GM19395 (cell line): ENCODE measurements around the gene CAMK2D.
"Not testable (repeated sequence)": the region's sequence is repeated elsewhere in the genome, so short reads cannot be mapped to it uniquely, and the experiment has no call there.

ENCODE experiments used
- ATAC-seq: cut with Tn5 transposase; IDR thresholded peaks from one replicate; pipeline ENCODE4 v1.9.1; 2021; ENCODE audit warnings: mild to moderate bottlenecking, moderate library complexity; ENCODE audit not compliant: unreplicated experiment

The CAMK2D gene

GRCh38 chr4:113687067-113687718 lies 74.3 kb downstream of the CAMK2D start:
- no peak for ATAC-seq

GRCh38 chr4:113685157-113685556 lies 76.4 kb downstream of the CAMK2D start:
- not testable (repeated sequence) for ATAC-seq

- peak; percentile 33 for ATAC-seq
These were observed 76.9 kb downstream of the CAMK2D start for GRCh38 chr4:113684534-113685091.

GRCh38 chr4:113682730-113683537 lies 78.6 kb downstream of the CAMK2D start:
- peak; percentile 97 for ATAC-seq

DNA sequence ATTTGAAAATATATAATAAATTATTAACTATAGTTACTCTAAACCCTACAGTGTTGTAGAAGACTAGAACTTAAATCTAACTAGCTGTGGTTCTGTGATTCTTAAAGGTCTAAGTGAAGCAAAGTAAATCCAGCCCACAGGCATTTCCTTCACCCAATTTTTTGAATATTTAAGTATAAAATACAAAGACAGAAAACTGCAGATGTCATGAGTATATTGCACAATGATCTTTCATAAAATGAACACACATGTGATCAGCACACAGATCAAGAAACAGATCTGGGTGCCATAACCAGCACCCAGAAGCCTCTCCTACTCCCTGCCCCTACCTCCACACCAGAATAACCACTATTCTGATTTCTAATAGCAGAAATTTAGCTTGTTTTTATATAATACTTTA lies 82.9 kb downstream of the CAMK2D start:
- ATAC-seq, result no peak

DNA sequence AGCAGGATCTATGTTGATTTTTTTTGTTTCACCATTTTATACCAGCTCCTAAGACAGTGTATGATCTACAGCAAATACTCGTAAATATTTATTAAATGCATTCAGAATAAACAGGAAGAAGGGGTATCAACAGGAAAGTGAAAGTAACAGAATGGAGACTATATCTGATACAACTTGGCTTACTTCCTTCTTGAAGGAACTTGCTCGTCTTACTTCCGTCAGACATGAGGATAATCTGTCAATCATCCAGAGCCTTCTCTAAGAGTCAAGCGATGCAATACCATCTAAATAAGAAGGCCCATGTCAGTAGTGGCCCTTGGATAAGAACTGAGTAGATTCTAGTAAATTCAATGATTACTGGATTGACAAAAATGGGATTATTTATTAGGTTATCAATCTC lies 84.2 kb downstream of the CAMK2D start:
- ATAC-seq, result no peak

GRCh38 chr4:113675731-113676697 lies 85.5 kb downstream of the CAMK2D start:
- no peak for ATAC-seq

GRCh38 chr4:113674733-113675132 lies 86.8 kb downstream of the CAMK2D start:
- no peak for ATAC-seq

DNA sequence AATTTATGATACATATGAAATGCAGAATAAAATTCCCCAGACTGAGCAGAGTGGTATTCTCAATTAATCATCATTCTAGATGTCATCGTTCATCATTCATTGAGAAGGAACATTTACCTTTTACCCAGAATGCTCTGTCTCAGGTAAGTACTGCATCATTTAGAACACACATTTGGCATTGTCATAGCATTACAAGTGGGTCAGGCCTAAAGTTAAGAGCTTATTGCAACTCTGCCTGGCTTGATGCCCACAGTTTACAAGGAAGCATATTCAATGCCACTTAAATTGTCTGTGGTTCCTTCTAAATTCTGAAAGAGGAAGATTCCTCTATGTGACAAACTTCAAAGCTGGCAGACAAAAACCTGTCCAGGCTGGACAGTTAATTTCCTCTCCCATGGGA lies 87.3 kb downstream of the CAMK2D start:
- ATAC-seq, result no peak

DNA sequence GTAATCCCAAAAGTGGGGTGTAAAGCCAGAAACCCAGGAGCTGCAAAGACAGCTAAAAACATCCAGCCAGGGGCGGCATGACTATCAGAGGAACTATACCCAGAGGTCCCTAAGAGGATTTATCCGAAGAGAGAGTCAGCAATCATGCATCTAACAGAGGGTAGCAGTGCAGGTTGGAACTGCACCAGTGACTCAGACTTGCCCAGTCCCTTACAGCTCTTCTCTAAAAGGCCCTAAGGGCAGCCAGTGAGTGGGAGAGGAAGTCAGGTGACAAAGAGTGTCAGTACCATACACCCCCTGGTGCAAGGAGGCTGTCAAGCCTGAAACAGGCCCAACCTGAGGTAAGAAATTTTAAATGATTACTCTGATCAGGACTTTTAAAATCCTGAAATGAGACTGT lies 88.1 kb downstream of the CAMK2D start:
- peak; percentile 98 for ATAC-seq

GRCh38 chr4:113666386-113667114 lies 95.0 kb downstream of the CAMK2D start:
- no peak for ATAC-seq

DNA sequence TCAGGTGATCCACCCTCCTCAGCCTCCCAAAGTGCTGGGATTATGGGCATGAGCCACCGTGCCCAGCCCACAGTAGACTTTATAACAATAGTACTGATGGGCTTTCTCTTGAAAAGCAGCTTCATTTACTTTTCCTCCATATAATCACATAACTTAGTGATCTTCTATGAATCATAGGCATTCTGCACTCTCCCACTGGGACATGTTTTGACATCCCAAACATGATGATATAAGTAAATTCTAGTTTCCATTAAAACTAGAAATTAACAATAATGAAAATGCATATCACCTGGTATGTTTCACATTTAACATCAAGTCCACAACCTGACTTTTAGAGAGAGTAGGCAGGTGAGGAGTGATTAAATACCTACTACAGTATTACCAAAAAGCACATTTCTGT lies 96.5 kb downstream of the CAMK2D start:
- no peak for ATAC-seq

DNA sequence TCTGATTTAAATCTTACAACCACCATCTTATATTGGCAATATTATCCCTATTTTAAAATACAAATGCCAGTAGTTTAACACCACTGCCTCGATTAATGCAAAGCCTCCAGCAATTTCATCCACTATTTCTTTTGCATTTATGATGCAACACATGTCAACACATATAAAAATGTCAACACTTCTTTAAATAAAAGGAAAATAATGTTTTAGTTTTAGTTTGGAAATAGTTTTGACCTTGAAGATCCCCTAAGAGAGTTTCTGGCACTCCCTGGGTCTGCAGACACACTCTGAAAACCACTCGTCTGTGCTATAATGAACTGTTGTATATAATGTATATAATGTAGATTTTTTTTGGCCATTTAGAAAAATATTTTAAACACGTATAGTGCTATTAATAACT lies 99.0 kb downstream of the CAMK2D start:
- no peak for ATAC-seq

GRCh38 chr4:113659127-113659526 lies 102.4 kb downstream of the CAMK2D start:
- no peak for ATAC-seq

DNA sequence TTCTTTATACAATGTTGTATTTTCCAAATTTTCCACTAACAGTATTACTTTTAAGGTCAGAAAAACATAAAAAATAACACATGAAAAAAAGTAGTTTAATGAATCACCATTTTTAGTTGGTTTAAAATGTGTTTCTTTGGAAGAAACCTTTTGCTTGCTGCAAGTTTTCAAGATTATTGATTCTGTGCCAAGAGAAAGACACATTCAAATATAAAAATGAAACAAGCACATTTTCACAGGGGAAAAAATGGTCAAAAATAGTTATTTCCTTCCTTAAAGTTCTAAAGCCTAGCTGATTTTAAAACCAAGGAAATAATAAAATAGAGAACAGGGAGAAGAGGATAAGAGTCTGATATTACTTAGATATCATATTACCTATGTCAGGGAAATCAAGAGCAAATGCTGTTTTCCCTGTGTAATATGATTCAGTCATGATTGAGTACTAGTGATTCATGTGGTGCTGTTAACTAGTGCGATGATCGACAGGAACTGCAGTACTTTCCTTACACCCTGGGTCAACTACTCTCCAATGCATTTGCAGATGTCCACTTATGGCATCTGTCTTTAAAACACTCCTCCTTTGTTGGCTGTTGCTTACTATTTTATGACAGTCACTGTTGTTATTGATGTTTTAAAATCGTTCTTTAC lies 103.8 kb downstream of the CAMK2D start:
- no peak for ATAC-seq

- ATAC-seq, result no peak
These were observed 107.7 kb downstream of the CAMK2D start for GRCh38 chr4:113653871-113654270.

DNA sequence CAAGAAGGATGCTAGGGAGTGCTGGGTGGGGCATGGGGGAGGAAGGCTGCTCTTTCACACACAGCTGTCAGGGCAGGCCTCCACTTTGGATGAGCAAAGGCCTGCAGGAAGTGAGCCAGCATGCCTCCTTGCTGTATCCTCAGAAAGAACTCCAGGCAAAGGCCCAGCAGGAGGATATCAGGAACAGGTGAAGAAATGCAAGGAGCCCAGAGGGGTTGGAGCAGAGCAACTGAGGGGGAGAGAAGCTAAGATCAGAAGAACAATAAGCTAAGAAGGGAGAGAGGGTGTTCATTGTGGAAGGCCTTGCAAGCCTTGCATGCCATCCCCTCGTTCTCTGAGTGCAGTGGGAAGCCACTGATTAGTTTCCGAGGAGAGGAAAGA lies 115.1 kb downstream of the CAMK2D start:
- no peak for ATAC-seq

DNA sequence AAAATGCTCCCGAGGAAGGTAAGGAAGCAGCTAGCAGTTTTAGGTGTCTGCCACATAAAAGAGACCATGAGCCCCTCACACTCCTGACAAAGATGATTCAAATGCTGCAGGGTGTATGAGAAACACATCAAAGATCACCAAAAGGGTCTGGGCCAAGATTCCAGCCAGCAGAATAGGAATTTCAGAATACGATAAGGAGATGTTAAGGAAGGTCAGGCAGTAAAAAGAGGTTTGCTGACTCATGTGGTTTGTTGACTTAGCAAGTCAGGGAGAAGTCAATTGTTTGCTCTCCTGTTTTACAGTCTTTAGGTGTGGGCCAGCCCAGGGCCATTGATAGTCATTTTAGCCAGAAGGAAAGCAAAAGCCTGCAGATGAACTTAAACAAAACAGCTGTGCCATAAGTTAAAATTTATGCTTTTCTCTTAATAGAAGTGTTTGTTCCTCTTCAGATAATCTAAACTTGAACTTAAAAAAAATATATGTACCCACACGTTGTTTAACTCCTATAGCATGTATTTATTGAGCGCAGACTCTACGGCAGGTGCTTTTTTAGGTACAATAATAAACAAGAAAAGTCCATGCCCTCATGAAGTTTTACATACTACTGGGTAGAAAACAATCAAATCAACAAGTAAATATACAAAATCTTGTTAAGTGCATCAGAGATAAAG lies 115.6 kb downstream of the CAMK2D start:
- no peak for ATAC-seq

GRCh38 chr4:113645288-113645687 lies 116.2 kb downstream of the CAMK2D start:
- no peak for ATAC-seq
